ENCODE results near the gene HEPN1. TPM values are rescaled to one million over a fixed set of nuclear protein-coding genes. Genes with fewer than 3 reads are reported as not detected.
A peak's percentile ranks its signal among the peaks of the same experiment; 100 is the strongest.

HEPN1 gene
- total RNA-seq, 1 donor from 2014 or later, result not detected

- H3K79me2 ChIP-seq (ENCODE audit: low read depth), result no peaks in the 10 kb centered on the region
- H3K27me3 Mint-ChIP-seq (ENCODE audit: insufficient read depth, low read depth), result peaks cover 3% of the 10 kb centered on the region
- H3K9ac ChIP-seq, result no peak overlapping the region
- no peak overlapping the region for H3K4me3 Mint-ChIP-seq
- no peak for DNase-seq (ENCODE audit: low spot score)
- H3K36me3 ChIP-seq, result no peaks in the 10 kb centered on the region
- no peak overlapping the region for H3K27ac ChIP-seq
- H4K20me1 ChIP-seq (ENCODE audit: low read depth), result no peaks in the 10 kb centered on the region
- peaks cover 19% of the 10 kb centered on the region for H3K4me1 ChIP-seq
- no peak overlapping the region for H2AFZ ChIP-seq (replicated peaks)
- no peak overlapping the region for H3K4me2 ChIP-seq
- H3K27ac Mint-ChIP-seq, result no peak overlapping the region
- H3K27me3 ChIP-seq, result peaks cover 42% of the 10 kb centered on the region
- H3K4me1 Mint-ChIP-seq, result peaks cover 1% of the 10 kb centered on the region
- H3K9me3 ChIP-seq (ENCODE audit: low read depth), result no peaks in the 10 kb centered on the region
- no peaks in the 10 kb centered on the region for H3F3A ChIP-seq (ENCODE audit: low read depth)
- H3K36me3 Mint-ChIP-seq, result no peaks in the 10 kb centered on the region
- no peaks in the 10 kb centered on the region for H3K9me3 Mint-ChIP-seq
- TF ChIP-seq EZH2 (IDR thresholded peaks at IDR 0.05), result no peak
- no peak for TF ChIP-seq EZH2phosphoT487 (IDR thresholded peaks at IDR 0.05)
- TF ChIP-seq, protein P1, sequence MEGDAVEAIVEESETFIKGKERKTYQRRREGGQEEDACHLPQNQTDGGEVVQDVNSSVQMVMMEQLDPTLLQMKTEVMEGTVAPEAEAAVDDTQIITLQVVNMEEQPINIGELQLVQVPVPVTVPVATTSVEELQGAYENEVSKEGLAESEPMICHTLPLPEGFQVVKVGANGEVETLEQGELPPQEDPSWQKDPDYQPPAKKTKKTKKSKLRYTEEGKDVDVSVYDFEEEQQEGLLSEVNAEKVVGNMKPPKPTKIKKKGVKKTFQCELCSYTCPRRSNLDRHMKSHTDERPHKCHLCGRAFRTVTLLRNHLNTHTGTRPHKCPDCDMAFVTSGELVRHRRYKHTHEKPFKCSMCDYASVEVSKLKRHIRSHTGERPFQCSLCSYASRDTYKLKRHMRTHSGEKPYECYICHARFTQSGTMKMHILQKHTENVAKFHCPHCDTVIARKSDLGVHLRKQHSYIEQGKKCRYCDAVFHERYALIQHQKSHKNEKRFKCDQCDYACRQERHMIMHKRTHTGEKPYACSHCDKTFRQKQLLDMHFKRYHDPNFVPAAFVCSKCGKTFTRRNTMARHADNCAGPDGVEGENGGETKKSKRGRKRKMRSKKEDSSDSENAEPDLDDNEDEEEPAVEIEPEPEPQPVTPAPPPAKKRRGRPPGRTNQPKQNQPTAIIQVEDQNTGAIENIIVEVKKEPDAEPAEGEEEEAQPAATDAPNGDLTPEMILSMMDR (IDR thresholded peaks at IDR 0.05), result no peak
- H3K4me3 ChIP-seq, result no peak overlapping the region
Measured at GRCh38 chr11:124930799-124931198, 11.7 kb downstream of the HEPN1 start.

DNA sequence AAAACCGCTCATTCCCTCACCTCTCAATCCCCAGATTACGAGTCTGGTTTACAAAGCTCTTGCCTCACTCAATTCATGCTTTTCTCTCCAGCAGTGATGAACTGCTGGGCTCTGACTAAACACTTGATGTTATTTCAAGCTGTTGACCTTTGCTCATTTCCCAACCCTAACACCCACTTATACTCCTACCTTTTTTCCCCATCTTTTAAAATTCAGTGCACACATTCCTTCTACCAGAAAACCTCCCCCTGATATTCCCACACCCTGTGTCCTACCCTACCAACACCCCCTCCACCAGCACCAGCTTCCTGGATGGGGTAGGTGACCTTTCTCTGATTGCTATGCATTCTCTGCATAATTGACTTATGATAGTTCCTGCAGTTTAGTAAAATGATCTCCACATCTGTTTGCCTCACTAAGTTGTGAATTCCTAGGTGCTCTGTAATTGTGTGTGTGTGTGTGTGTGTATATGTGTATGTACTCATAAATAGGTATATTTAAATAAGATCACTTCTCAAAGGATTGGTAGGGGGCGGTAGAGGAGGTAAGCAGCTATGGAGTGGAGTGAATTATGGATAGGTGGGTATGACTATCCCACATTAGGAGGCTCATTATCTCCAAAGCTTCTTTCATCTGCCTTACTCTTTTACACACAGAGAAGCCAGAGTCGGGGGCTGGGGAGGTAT, 16.0 kb downstream of the HEPN1 start:
- Histone ChIP-seq H3K4me1 (peaks cover 33% of the 10 kb centered on the region), H3K79me2 (ENCODE audit: low read depth) (no peaks in the 10 kb centered on the region), H3K4me2 (peak overlapping the region; percentile 12), H3F3A (ENCODE audit: low read depth) (no peaks in the 10 kb centered on the region), H3K4me3 (no peak overlapping the region), H3K9ac (no peak overlapping the region), H3K27ac (no peak overlapping the region), H3K27me3 (peaks cover 51% of the 10 kb centered on the region), H3K9me3 (ENCODE audit: low read depth) (no peaks in the 10 kb centered on the region), H2AFZ (replicated peaks) (no peak overlapping the region), H4K20me1 (ENCODE audit: low read depth) (no peaks in the 10 kb centered on the region), H3K36me3 (no peaks in the 10 kb centered on the region)
- H3K9me3 Mint-ChIP-seq, result no peaks in the 10 kb centered on the region
- DNase-seq (ENCODE audit: low spot score), result no peak
- H3K27ac Mint-ChIP-seq, result no peak overlapping the region
- H3K27me3 Mint-ChIP-seq (ENCODE audit: insufficient read depth, low read depth), result peaks cover 6% of the 10 kb centered on the region
- H3K4me3 Mint-ChIP-seq, result no peak overlapping the region
- TF ChIP-seq EZH2phosphoT487 (IDR thresholded peaks at IDR 0.05) (no peak), EZH2 (IDR thresholded peaks at IDR 0.05) (no peak)
- TF ChIP-seq, protein P1 (IDR thresholded peaks at IDR 0.05), result peak; percentile 18
- H3K36me3 Mint-ChIP-seq, result no peaks in the 10 kb centered on the region
- H3K4me1 Mint-ChIP-seq, result peaks cover 15% of the 10 kb centered on the region

DNA sequence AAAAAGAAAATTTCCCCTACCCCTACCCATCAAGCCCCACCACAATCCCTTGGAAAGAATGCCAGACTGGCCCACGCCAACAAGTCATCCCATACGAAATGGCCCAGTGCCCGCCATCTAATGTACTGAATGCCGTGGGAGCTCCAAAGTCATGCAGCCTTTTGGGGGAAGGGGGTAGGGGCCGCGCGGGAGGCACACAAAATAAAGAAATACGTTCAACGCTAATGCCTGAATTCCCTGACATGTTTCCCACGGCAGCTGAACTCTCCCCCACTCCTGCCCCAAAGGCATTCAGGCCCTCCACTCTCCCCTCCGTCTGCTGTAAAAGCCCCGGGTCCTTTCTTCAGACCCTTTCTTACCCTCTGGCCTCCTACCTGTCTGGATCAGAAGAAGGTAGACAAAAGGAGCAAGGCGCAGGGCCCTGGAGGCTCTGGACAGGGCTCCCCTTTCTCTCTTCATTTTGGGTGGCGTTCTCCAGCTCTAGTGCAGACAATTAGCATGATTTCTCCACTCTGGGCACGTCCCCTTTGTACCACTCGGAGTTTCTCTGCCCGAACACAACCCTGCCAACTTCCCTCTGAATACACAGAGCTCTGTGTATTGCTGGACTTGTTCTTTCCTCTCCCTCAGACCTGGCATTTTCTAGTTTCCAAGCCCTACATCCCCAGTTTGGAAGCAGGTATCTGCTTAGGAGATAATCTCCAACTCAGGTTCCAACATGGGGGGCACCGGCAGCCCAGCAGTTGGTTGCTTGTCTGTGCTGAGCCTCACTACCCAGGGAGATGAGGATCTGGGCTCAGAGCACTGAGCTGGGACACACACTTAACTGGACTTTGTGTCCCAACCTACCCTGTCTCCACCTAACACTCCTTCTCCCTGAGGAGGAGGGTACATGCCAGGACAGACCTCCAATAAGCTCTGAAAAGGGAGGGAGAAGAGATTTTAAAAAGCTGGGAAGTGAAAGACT, 16.8 kb downstream of the HEPN1 start, which contains the start of gene HEPACAM:
TSS of gene HEPACAM (minus strand) at position 500 of the 967 bp plus-strand sequence. CDS start at position 459, 41 bp downstream.
- peaks cover 6% of the 10 kb centered on the region for H3K27me3 Mint-ChIP-seq (ENCODE audit: insufficient read depth, low read depth)
- no peaks in the 10 kb centered on the region for H3K9me3 Mint-ChIP-seq
- DNase-seq (ENCODE audit: low spot score), result no peak
- H3K4me2 ChIP-seq, result peak within 1 kb of the TSS; percentile 12
- peaks cover 43% of the 10 kb centered on the region for H3K27me3 ChIP-seq
- H3K9ac ChIP-seq, result no peak within 1 kb of the TSS
- H3K36me3 ChIP-seq, result no peaks in the 10 kb centered on the region
- H3K4me3 Mint-ChIP-seq, result no peak within 1 kb of the TSS
- peaks cover 15% of the 10 kb centered on the region for H3K4me1 Mint-ChIP-seq
- H2AFZ ChIP-seq (replicated peaks), result no peak within 1 kb of the TSS
- no peak within 1 kb of the TSS for H3K27ac ChIP-seq
- H3K36me3 Mint-ChIP-seq, result no peaks in the 10 kb centered on the region
- peaks cover 33% of the 10 kb centered on the region for H3K4me1 ChIP-seq
- TF ChIP-seq, protein P1 (IDR thresholded peaks at IDR 0.05), result no peak
- TF ChIP-seq EZH2 (IDR thresholded peaks at IDR 0.05), result no peak
- no peak for TF ChIP-seq EZH2phosphoT487 (IDR thresholded peaks at IDR 0.05)
- no peak within 1 kb of the TSS for H3K4me3 ChIP-seq
- H3K79me2 ChIP-seq (ENCODE audit: low read depth), result no peaks in the 10 kb centered on the region
- no peaks in the 10 kb centered on the region for H4K20me1 ChIP-seq (ENCODE audit: low read depth)
- no peaks in the 10 kb centered on the region for H3K9me3 ChIP-seq (ENCODE audit: low read depth)
- H3F3A ChIP-seq (ENCODE audit: low read depth), result no peaks in the 10 kb centered on the region
- H3K27ac Mint-ChIP-seq, result peak within 1 kb of the TSS; percentile 61

All from neural progenitor cell (in vitro differentiated cells).